ENCODE data around the gene GATB.

- no peak for TF ChIP-seq CTCF (IDR thresholded peaks at IDR 0.05)
- TF ChIP-seq EZH2 (IDR thresholded peaks at IDR 0.05; ENCODE audit: borderline replicate concordance, insufficient read depth, low read depth, low read length, poor library complexity, severe bottlenecking), result no peak
Measured at GRCh38 chr4:151785484-151786157, 24.8 kb upstream of the GATB start.
